HG02678 (cell line): ENCODE measurements around the gene PDE6H.

Experiments used
- ATAC-seq: cut with Tn5 transposase; IDR thresholded peaks from one replicate; pipeline ENCODE4 v1.9.1; 2021; ENCODE audit warnings: mild to moderate bottlenecking, moderate library complexity; ENCODE audit not compliant: unreplicated experiment

The PDE6H gene

DNA sequence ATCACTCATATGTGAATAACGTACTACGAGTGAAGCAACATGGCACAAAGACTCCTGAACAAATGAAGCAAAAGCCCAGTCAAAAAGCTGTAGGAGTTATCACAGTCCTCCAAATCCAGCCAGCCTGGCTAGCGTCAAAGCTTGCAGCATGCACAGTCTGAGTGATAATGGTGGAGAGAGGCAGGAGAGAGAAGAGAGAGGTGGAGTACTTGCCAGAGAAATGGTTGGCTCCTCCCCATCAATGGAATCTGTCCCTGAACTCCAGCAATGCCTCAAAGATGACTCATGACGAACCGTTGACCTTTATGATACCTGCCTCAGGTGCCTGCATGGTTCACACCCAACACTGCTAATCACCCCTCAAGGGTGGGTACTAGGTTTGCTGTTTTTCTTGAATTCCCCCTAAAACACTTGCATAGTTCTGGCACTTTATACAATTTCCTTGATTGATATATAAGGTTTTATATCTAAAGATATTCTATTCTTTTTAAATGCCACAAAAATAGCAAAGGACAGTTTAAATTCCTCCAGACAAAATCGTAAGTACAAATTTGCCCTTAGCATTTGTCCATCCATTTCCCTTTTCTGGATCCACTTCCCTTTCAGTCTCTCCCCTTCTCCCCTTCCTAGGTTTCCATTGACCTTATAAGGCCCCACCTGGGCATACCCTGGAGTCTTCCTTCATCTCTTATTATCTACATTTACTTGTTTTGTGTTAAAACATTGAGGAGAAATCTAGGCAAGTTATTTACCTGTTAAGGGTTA, 21.7 kb upstream of the PDE6H start:
- no peak for ATAC-seq

DNA sequence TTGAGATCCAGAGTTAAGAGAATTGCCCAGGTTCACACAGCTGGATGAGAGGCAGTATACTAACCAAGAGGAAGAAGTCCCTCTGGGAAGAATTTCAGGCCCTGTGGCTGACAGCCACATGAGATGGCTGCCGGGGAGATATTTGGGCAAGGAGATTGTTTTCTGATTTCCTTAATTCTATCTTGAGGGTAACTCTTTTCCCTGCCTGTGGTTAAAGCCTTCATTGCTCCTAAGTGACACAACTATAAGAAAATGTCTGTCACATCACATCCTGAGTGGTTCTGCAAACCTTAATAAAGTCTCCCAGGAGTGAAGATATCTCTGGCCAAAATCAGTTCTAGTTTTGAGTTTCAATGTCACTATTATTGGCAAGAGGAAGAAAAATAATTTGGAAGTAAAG, 21.0 kb upstream of the PDE6H start:
- ATAC-seq = no peak

DNA sequence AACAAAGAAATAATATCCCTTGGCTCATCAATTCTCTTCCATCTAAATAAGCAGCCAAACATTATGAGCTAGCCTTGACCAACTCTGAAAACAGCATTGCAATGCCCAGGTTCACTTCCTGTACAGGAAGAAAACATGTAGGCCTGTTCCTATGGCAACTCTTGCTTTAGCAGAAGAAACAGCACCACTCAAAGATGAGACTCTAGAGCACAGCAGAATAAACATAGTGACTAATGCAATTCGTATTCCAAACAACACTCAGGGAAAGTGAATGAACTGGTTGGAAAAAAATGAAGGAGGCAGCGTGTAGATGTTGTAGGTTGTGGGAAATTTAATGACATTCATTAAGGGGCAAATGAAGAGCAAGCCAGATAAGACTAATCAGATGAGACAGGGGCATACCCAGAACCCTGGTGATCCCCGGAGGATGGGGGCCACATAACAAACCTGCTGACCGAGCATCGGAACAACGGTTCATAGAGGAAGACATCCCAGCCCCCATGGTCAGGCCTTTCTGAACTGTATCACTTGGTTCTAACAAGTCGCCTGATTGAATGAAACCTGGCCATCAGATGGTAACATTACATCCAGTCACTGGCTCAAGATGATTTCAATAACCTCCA, 20.4 kb upstream of the PDE6H start:
- ATAC-seq = peak; percentile 57

DNA sequence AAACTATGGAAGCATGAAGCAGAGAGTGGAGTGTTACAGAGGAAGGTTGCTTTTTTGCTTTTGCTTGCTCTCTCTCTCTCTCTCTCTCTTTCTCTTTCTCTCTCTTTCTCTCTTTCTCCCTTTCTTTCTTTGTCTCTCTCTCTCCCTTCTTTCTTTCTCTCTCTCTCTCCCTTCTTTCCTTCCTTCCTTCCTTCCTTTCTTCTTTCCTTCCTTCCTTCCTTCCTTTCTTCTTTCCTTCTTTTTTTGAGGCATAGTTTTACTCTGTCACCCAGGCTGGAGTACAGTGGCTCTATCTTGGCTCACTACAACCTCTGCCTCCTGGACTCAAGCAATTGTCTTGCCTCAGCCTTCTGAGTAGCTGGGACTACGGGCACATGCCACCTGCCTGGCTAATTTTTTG, 19.1 kb upstream of the PDE6H start:
- ATAC-seq = no peak

DNA sequence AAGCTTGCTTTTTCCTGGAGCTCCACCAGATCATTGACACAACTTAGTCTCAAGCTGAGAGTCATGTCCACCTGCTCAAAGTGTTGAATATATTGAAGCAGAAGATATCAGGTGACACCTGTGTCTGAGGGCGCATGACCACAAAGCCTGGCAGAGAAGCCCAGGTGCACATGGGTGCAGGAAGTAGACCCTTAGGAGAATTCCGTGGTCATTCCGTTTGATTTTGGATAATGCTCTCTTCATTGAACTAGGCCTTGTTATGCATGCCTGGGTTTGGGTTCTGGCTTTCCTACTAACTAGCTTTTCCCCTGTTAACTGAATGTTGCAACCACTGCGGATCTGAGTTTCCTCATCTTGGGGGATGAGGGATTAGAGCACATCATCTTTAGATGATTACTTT, 18.6 kb upstream of the PDE6H start:
- no peak for ATAC-seq

DNA sequence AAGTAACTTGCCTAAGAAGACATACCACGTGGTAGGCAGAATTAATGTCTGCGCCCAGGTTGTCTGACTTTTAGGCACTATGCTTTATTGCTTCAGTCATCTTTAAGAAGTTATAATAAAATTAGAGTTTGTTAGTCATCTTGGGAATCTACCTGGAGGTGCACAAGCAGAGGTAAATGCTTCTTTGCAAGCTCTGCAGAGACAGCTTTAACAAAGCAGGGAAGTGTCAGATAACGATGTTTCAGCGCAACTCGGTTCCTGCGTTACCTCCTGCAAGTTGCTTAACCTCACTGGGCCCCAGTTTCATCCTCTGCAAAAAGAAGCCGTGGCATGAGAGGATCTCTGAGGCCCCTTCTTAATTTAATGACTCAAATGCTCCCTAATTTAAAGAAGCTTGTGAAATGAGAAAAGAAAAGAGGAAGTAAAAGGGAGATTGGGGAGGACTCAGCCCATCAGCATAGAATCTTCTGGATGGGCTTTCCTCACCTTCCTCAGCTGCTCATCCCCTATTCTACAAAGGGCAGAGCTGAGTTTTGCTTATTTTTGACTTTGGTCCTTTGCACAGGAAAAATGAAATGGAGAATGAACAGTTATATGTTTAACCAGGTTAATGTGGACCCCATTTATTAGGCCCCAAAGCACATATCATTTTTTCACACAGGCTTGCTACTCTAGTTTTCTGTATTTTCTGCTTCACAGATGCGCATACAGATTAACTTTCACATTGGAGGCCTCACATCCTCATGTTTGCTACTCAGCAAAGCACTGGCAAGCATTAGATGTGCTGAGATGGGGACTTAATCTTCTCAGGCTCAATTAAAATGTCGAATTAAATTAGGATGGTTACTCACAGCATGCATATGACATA, 16.6 kb upstream of the PDE6H start:
- peak; percentile 37 for ATAC-seq

DNA sequence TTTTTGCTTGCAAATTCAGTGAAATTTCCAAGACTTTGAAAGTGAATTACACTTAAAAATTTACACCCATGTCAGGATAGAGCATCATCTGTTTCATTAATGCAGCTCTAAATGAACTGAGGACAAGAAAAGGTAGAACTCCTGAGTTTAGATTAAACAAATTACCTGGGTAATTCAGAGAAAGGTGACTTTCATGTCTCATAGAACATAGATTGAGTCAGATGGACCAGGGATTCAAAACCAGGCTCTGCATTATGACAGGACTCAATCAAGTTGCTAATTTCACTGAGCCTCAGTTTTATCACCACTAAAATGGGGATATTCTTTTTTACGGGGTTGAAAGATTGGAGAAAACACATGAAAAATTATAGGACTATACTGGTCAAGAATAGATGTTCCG, 15.9 kb upstream of the PDE6H start:
- ATAC-seq = no peak

DNA sequence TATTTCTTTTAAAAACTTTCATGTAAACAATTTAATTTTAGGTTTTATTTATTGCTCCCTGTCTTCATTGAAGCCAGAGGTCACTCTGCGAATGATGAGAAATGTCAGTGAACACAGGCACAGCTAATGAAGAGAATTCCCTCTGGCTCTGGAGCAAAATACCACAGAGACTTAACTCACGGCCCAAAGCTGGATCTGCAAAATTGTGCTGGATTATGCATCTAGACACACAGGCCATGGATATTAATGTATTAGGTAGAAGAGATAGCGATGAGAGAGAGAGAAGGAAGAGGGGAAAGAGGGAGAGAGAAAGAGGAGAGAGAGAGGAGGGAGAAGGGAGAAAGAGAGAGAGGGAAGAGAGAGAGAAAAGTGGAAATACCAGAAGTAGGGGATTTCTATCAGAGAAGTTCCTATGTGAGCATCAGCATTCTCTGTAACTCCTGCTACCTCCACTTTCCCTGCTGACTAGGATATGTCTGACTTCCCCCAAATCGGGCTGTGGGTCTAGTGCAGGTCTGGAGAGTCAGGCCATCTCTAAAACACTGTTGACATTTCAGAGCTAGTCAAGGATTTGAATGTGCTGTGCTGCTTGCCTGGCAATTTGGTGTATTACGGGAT, 15.2 kb upstream of the PDE6H start:
- no peak for ATAC-seq

DNA sequence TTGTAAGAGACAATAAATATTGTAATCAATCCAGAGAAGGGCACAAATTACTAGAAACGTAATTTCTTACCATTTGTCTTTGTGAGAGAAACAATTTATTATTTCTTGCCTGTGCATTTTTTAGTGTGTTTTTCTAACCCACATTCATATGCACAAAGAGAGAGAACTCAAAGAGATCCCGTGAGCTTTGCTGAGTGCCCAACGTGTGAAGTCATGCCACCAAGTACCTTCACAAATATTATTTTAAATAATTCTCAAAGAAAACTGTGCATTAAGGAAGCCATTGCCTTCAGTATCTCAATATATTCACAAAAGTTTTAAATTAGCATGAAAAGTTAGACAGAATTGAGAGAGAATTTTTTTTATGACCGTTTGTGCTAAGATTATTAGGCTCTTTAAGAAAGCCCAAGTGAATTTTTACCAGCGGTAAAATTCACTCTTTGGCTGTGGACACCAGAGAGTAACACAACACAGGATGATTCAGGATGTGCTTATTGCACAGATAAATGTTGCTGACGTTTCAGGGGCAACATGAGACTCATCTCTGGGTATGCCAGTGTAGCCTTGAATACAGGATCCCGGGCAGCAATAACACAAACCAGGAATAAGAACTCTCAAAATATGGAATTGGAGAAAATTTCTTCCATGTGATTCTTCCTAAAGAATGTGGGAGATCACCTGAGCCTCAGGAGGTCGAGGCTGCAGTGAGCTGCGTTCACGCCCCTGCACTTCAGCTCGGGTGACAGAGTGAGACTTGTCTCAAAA, 14.3 kb upstream of the PDE6H start:
- no peak for ATAC-seq

DNA sequence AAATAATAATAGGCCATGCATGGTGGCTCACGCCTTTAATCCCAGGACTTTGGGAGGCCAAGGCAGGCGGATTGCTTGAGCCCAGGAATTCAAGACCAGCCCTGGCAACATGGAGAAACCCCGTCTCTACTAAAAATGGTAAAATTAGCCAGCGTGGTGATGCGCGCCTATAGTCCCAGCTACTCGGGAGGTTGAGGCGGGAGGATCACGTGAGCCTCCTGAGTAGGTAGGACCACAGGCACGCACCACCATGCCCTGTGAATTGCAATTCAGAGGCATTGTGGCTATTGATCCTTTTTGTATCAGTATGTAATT, 13.8 kb upstream of the PDE6H start:
- no peak for ATAC-seq

DNA sequence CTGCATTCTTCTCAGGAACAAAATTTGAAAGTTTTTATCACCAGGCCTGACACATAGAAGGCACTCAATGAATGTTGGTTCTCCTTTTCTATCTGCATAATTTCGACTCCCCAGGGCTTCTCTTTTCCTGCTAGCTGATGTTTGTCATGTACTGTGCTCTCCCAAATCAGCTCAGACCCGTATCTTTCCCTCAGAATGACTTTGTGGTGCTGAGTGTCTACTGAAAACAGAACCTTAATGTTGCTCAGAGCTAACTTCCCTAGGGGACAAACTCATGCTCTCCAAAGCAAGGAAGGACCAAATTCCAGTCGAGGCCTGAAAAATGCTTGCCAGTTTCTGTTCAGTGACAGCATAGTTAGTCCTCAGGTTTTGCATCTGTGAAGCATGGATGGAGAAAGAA, 13.4 kb upstream of the PDE6H start:
- no peak for ATAC-seq

DNA sequence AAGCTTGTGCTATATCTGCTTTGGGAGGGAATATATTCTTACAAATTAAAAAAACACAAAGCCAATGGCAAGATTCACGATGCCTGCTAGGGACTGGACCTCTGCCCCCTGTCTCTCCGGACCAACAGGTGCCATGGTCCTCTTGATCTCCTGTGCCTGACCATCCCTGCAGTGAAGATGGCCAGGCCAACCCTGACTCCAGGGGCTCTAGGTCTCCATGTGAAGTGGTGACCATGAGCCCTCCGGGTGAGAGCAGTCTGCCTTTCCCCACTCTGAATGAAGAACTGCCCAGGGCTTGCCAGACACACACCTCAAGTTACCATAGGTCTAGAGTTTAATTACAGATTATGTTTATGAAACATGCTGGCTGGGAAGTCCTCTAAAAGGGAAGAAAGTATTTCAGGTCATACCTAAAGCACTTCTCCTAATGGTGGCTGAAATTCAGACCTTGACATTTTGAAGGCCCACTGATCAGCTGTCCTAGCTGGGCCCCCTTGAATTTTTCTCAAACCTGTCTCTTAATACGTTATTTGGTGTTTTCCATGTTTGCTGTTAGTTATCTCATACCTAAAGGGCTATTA, 12.8 kb upstream of the PDE6H start:
- ATAC-seq = no peak

DNA sequence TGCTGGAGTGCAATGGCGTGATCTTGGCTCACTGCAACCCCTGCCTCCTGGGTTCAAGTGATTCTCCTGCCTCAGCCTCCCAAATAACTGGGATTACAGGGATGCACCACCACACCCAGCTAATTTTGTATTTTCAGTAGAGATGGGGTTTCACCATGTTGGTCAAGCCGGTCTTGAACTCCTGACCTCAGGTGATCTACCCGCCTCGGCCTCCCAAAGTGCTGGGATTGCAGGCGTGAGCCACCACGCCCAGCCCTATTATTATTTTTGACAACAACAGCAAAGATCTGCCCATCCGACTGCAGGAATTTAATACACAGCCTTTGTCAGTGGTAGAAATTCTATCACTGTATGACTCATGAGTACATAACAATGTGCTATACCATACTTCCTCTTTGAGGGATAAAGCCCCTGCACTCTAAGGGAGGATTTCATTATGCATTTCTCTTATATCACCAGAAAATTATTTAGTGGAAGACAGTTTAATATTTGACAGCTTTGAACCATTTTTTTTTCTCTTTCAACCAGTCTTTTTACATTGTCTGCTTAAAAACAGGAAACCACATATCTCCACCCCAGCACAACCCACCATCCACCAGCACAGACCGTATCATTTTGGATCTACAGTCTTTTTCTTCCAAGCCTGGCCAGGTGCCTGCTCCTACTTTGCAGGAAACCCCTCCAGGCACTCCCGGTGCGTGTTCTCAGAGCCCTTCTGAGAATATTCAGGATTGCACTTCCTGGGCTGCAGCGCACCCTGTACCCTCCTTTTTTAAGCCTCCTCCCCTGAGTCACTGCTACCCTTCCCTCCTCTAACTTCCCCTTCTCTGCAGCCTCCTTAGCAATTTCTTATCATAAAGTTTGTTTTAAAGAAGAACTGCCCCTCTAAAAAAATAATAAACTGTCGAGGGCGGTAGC, 12.0 kb upstream of the PDE6H start:
- peak; percentile 35 for ATAC-seq

DNA sequence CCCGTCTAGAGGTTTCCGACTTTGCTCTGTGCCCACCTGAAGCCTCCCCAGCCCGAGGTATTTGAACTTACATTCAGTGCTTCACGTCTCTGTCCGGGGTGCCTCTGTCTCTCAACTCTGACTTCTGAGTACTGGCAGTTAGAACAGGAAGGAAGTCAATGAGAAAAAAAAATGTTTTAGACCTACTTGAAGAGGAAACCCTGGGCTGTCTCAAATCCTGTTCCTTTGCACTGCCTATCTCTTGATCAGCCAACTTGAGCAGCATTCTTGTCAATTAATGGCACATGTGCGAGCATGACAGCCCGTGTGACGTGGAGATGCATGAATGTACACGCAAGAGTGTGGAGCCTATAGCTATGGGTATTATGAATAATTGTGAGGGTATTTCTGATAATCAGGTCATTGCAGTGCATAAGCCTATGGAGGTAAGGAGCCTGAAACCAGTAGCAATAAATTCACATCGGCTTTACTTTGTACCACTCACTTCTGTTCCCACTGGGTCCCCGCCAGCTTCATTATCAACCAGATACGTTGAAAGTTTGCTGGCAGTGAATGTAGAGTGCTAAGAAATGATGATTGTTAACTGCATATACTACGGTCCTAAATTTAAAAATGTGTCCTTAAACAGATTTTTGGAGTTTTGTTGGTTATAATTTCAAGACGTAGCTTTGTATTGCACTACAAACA, 11.2 kb upstream of the PDE6H start, which contains the start of gene ARHGDIB:
ARHGDIB (minus strand) TSS at position 136 of the 687 bp plus-strand sequence. CDS start 10,889 bp downstream, outside the sequence.
- peak; percentile 65 for ATAC-seq

DNA sequence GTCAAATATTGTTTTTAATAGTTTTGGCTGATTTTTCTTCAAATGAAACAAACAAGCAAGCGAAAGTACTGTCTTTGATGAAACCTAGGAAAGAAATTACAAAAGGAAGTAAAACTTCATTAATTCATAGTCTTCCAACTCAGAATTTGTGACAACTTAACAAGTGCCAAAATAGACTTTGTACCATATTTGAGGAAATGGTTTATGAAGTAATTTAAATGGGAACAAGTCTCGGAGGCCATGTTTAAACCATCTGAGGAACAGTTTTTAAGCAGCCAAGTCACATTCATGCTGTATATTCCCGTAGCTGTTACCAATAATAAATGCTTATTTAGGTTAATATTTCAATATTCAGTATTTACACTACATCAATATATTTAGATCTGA, 10.7 kb upstream of the PDE6H start:
- ATAC-seq = no peak

DNA sequence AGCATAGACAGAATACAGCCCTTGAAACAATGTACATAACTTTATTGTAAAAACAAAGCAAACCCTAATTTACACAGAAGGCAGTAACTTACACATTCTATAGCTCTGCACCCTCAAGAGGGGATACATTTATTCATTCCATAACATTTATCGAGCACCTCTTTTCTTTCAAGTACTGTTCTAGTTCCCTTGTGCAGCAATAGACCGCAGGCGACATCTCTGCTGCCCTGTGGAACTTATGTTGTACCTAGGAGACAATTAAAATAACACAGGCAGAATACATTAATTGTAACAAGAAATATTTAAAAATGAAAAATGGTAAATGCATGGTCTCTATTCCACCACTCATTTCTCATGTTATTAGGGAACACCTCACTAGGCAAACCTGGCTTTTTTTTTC, 10.0 kb upstream of the PDE6H start:
- no peak for ATAC-seq

DNA sequence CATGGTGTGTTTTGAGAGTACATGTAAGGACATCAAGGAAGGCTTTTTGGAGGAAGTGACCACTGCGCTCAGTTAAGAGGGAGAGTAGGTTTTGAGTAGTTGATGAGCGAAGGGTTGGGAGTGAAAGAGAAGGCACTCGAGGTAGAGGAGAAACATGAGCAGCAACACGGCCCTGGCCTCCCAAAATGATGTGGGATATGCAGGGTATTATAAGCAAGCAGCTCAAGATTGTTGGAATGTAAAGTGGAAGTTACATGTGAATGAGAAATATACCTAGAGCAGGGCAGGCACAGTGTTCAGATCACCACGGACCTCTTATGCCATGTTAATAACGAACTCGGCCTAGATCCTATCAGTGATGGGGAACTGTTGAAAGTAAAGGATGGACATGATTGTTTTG, 9.3 kb upstream of the PDE6H start:
- no peak for ATAC-seq

DNA sequence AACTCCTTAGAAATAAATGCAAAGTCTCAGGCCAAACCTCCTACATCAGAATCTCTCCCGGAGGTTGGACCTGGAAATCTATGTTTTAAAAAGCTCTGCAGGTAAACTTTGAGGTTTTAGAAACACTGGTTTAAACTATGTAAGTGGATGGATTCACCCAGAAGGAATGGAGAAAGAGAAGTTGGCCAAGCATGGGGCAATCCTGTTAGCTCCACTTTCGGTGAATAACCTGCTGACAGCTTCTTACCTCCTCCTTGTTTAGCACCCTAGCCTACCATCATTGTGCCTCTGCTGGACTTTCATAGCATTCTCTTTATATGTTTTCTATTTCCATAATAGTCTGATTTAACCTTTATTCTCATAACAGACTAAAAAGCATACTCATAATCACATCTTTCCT, 8.4 kb upstream of the PDE6H start:
- no peak for ATAC-seq

DNA sequence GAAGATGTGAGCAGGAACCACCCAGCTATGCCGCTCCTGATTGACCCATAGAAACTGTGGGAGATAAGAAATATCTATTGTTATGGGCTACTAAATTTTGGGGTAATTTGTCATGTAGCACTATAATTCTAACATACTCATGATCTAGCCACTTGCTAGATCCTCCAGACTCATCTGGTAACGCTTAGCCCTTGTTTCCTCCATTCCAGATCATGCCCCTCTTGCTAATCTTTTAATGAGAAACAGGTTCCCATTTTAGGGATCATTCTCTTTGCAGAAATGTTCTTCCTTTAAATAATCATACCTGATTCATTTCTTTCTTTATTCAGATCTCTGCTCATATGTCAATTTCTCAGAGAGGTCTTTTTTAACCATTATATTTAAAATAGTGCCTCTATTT, 7.6 kb upstream of the PDE6H start:
- no peak for ATAC-seq
